ENCODE data around the gene MAGOH.
"Not testable (repeated sequence)": the region's sequence is repeated elsewhere in the genome, so short reads cannot be mapped to it uniquely, and the experiment has no call there.

DNA sequence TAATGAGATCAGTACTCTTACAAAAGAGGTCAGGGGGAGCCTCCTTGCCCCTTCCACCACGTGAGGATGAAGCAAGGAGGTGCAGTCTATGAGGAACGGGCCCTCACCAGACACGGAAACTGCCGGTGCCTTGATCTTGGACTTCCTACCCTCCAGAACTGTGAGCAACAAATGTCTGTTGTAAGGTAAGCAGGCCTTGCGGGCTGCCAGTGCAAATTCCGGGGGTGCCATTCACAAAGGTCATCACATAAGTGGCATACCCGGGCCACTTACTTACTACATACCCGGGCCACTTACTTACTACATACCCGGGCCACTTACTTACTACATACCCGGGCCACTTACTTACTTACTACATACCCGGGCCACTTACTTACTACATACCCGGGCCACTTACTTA, 44.8 kb upstream of the MAGOH start:
- TF ChIP-seq, protein P1, sequence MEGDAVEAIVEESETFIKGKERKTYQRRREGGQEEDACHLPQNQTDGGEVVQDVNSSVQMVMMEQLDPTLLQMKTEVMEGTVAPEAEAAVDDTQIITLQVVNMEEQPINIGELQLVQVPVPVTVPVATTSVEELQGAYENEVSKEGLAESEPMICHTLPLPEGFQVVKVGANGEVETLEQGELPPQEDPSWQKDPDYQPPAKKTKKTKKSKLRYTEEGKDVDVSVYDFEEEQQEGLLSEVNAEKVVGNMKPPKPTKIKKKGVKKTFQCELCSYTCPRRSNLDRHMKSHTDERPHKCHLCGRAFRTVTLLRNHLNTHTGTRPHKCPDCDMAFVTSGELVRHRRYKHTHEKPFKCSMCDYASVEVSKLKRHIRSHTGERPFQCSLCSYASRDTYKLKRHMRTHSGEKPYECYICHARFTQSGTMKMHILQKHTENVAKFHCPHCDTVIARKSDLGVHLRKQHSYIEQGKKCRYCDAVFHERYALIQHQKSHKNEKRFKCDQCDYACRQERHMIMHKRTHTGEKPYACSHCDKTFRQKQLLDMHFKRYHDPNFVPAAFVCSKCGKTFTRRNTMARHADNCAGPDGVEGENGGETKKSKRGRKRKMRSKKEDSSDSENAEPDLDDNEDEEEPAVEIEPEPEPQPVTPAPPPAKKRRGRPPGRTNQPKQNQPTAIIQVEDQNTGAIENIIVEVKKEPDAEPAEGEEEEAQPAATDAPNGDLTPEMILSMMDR (IDR thresholded peaks at IDR 0.05) = not testable (repeated sequence)
- not testable (repeated sequence) for TF ChIP-seq EZH2, EZH2phosphoT487 (IDR thresholded peaks at IDR 0.05)
